Mesangial cell (primary cell): Measurements from ENCODE around the gene HERC2. TPM values are rescaled to one million over a fixed set of nuclear protein-coding genes. Genes with fewer than 3 reads are reported as not detected.

Source experiments
- total RNA-seq: library from RNA; depleted of rRNA; stranded (reverse); fragments of >200 nt; gene quantifications from 2 replicates; pipeline ENCODE4 v1.2.3, GENCODE V29; 2015

Gene HERC2, protein sequence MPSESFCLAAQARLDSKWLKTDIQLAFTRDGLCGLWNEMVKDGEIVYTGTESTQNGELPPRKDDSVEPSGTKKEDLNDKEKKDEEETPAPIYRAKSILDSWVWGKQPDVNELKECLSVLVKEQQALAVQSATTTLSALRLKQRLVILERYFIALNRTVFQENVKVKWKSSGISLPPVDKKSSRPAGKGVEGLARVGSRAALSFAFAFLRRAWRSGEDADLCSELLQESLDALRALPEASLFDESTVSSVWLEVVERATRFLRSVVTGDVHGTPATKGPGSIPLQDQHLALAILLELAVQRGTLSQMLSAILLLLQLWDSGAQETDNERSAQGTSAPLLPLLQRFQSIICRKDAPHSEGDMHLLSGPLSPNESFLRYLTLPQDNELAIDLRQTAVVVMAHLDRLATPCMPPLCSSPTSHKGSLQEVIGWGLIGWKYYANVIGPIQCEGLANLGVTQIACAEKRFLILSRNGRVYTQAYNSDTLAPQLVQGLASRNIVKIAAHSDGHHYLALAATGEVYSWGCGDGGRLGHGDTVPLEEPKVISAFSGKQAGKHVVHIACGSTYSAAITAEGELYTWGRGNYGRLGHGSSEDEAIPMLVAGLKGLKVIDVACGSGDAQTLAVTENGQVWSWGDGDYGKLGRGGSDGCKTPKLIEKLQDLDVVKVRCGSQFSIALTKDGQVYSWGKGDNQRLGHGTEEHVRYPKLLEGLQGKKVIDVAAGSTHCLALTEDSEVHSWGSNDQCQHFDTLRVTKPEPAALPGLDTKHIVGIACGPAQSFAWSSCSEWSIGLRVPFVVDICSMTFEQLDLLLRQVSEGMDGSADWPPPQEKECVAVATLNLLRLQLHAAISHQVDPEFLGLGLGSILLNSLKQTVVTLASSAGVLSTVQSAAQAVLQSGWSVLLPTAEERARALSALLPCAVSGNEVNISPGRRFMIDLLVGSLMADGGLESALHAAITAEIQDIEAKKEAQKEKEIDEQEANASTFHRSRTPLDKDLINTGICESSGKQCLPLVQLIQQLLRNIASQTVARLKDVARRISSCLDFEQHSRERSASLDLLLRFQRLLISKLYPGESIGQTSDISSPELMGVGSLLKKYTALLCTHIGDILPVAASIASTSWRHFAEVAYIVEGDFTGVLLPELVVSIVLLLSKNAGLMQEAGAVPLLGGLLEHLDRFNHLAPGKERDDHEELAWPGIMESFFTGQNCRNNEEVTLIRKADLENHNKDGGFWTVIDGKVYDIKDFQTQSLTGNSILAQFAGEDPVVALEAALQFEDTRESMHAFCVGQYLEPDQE (N-terminal part only)
- total RNA-seq = 49.5 and 59.1 TPM in 2 replicates

DNA sequence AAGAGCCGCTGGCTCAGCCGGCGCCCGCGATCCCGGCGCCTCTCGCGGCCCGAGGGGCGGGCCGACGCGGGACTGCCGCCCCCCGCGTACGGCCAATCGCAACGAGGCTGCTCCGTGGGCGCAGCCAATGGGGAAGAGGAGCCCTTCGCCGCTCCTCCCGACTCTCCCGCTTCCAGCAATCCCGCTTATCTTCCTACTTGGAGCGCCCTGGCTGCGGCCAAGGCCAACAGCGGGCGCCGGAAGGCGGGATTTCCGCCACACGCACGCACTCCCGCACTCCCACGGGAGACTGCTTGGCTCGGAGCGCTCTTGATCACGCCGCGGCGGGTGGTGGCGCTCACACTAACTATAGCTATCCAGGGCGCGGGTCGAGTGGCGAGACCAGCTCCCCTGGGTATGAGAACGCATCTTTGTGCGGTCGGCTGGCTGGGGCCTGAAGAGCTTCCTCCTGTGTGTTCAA, at the start of gene HERC2:
Gene HERC2 (minus strand): TSS at position 51 of the 460 bp plus-strand sequence. CDS start 746 bp downstream, outside the sequence.

DNA sequence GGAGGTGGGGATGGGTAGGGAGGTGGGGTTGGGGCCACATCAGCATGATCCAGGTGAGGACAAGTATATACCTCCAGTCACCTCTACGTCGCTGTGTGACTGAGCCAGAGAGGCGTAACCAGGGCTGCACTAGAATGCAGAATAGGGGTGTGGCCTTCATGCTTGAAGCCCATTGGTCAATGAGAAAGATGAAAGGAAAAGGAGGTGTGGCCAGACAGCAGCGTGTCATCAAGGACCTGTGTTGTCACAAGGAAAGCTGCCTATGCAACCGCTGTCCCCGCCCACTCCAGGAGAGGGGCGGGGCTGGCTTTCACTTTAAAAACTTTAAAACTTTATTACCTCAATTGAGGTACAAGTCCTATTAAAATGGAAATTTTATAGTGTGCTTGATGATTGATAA, 36.0 kb upstream of the HERC2 start, which contains the start of gene GOLGA6L24:
Gene GOLGA6L24 (minus strand): TSS at position 101 of the 400 bp plus-strand sequence. CDS start 61 bp downstream, at position 40.

DNA sequence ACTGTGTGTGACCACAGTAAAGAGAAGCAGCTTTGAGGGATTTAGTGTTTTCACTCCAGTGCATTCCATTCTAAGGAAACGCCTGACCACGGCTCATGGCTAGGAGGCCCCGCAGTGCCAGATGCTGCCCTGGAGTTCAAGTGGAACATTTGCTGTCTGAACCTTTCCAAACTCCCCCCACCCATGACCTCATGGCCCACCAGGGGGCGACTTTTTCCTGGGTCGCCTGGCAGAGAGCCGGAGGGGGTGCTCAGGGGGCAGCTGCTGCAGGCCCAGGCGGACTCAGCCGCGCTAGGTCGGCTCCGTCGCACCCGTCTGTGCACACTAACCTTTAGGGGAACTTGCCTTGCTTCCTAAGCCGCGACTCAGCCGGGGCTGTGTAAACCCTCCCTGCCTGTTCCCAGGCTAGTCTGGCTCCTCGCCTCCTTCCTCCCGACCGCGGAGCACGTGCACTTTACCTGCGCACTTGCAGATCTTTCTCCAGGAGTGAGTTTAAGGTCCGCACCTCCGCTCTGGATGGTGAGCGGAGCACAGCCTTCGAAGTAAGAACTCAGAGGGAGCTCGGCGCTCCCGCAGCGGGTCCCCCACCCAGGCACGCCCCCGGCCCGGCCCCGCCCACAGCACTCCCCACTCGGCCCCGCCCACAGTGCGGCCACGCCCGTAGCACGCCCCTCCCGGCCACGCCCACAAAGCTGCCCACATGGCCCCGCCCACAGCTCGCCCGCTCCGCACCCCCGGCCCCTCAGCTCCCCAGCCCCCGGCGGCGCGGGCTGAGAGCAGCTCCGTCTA, 223.0 kb downstream of the HERC2 start, which contains the start of gene OCA2:
Gene OCA2 (minus strand): TSS at position 550 of the 789 bp plus-strand sequence. CDS start 17,441 bp downstream, outside the sequence.

Other genes starting within 250 kb of the HERC2 start
- 0.49 and 0.76 TPM in 2 replicates for gene OCA2, start 222.9 kb downstream of the HERC2 start, total RNA-seq
- not detected in 2 replicates for gene GOLGA6L24, start 35.9 kb upstream of the HERC2 start, total RNA-seq
- gene GOLGA8F, start 56.5 kb upstream of the HERC2 start, total RNA-seq = not detected in 2 replicates
- gene GOLGA8G, start 210.8 kb upstream of the HERC2 start, total RNA-seq = not detected in 2 replicates
- not detected in 2 replicates for gene GOLGA6L25, start 231.4 kb upstream of the HERC2 start, total RNA-seq